LNCAP (cell line): Measurements from ENCODE around the gene SERTM2.

Source experiments
- CTCF ChIP-seq: fragments of 450-650 bp; IDR thresholded peaks from 2 replicates; pipeline ENCODE4 v1.5.1; 2017; ENCODE audit warnings: mild to moderate bottlenecking

SERTM2 gene

GRCh38 chrX:111492085-111492484 is 19.4 kb upstream of the SERTM2 start:
- no peak for TF ChIP-seq CTCF

- no peak for TF ChIP-seq CTCF
Measured at GRCh38 chrX:111498538-111499103, 12.8 kb upstream of the SERTM2 start.

- no peak for TF ChIP-seq CTCF
Measured at GRCh38 chrX:111503485-111503993, 7.9 kb upstream of the SERTM2 start.

DNA sequence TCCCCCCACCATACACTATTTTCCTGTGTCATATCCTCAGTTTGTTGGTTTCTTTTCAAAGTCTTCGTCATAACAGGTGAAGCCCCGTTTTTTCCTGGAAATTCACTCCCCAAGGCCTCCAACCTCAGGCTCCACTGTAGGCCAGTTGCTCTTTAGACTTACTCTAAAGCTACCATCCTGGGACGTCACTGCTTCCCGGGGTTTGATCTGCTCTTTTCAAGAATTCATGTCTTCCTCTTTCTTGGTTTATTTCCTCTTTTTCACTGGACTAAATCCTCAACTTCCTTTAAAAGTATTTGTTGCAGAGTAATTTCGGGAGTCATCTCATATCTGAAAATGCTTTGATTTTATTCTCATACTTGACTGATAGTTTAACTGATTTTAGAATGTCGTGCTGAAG is 6.5 kb upstream of the SERTM2 start:
- no peak for TF ChIP-seq CTCF

DNA sequence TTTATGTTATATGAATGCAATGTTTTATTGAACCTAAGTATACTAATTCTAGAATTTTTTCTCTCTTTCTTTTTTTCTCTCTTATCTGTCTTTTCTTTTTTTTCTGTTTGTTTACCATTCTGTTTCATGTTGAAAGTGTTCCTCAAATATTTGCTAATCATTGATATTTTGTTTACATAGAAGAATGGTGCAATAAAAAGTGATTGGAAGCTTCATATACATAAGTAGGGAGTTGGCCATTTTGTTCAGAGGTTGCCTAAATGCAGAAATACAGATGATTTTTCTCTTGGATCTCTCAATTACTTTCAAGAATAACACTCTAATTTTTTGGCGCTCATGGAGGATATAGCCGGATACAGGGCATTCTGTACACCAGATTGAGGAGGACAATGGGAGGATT is 5.7 kb upstream of the SERTM2 start:
- no peak for TF ChIP-seq CTCF

- TF ChIP-seq CTCF: no peak
Measured at GRCh38 chrX:111506826-111507225, 4.6 kb upstream of the SERTM2 start.

- no peak for TF ChIP-seq CTCF
Measured at GRCh38 chrX:111507933-111508332, 3.5 kb upstream of the SERTM2 start.

GRCh38 chrX:111515298-111515697 is 3.9 kb downstream of the SERTM2 start:
- no peak for TF ChIP-seq CTCF
